ENCODE data around the gene SCYL2.

SCYL2 gene

DNA sequence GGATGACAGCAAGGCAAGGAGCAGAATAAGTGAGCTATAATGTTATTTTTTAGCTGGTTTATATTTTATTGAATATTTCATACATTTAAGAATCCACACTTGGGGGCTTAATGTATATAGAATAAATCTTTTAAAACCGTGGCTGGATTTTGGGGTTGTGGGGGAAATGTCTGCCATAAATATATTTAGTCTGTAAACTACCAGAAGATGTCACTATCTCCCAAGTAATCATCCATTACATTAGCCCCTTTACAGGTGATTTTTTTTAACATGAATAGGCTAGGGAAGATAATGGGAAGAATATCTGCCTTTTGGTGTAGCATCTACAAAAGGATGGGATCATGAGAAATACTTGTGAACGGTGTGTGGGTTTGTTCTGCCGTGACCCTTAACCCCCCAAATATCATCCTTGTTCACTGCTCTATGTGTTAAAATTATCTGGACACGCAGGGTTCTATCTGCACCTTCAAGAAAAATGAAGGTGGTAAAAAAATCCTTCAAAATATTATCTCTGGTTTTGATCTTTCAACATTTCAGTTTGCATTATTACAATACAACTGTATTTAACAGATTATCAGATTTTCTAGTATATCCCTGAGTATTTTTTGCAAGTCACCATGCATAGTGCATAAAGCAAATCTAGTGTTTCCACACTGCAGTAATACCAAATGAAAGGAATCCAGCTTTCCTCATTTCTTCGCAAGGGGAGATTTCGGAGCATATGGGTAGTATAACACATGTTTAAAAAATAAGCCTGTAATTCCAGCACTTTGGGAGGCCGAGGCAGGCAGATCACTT is 81.9 kb downstream of the SCYL2 start:
- Histone ChIP-seq H3K9me3 (ENCODE audit: control insufficient read depth, low read length) (no peaks in the 10 kb centered on the region), H3K36me3 (ENCODE audit: control insufficient read depth, insufficient read depth, low read length) (no peaks in the 10 kb centered on the region), H3K27ac (ENCODE audit: low read depth, low read length, severe bottlenecking) (no peak overlapping the region), H3K4me3 (ENCODE audit: extremely low read depth, insufficient read depth, low read length, poor library complexity, severe bottlenecking) (no peak overlapping the region), H3K4me1 (ENCODE audit: control insufficient read depth, insufficient read depth, low read length, poor library complexity, severe bottlenecking) (no peaks in the 10 kb centered on the region)
- WGBS, 2 experiments (ENCODE audit: insufficient coverage in 2 of 2): no CpG with 5 or more reads among the region's 7 CpGs

DNA sequence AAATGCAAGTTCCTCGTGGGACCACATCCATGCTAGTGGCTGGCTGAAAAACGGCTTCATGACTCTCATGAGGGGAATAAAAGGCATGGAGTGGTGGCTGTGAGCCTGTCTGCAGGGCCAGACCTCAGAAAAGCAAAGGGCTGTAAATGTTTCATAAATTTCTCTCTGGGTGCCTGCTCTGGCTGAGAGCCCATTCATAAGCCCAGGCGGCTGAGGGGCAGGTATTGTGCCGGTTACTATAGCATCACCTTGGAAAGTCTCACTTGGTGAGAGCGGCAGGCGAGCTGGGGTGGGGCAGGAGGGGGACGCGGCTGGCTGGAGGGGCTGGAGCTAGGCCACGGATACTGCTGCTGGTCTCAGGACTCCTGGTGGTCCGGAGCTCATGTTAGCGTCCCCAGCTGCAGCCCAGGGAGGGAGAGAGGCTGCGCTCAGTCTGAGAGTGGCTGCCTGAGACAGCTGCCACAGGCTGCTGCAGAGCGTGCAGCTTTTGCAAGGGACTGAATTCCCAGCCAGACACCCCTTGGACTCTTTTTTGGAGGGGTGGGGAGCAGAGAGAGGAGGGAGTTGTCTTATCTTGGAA is 89.8 kb downstream of the SCYL2 start, which contains the start of gene SLC17A8:
TSS of gene SLC17A8 (plus strand) at position 431 of the 580 bp plus-strand sequence. CDS start 318 bp downstream, outside the sequence.
- Histone ChIP-seq H3K27ac (ENCODE audit: low read depth, low read length, severe bottlenecking) (no peak within 1 kb of the TSS), H3K36me3 (ENCODE audit: control insufficient read depth, insufficient read depth, low read length) (no peaks in the 10 kb centered on the region), H3K9me3 (ENCODE audit: control insufficient read depth, low read length) (no peaks in the 10 kb centered on the region), H3K4me1 (ENCODE audit: control insufficient read depth, insufficient read depth, low read length, poor library complexity, severe bottlenecking) (no peaks in the 10 kb centered on the region), H3K4me3 (ENCODE audit: extremely low read depth, insufficient read depth, low read length, poor library complexity, severe bottlenecking) (no peak within 1 kb of the TSS)
- 40 to 46% methylated on average over 5 to 12 of the region's 13 CpGs for WGBS, 2 experiments (ENCODE audit: insufficient coverage in 2 of 2)

DNA sequence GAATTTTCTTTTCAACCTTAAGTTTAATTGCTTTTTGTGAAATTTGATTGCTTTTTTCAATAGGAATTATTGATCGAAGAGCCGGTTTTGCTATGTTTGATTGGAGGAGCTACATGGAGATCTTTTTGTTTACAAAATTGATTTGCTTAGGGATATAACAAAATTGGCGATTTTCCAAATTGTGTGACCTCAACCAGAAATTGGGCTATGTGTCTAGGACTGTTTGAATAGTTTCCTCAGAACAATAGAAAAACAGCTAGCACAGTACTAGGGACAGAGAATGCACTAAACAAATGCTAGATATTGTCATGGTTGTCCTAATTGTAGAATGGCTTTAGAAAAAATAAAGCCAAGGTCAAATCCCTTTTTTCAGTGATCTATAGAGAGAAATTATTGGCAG is 92.3 kb downstream of the SCYL2 start:
- no peak overlapping the region for H3K4me3 ChIP-seq (ENCODE audit: extremely low read depth, insufficient read depth, low read length, poor library complexity, severe bottlenecking)
- 96 to 97% methylated on average over 3 of the region's 3 CpGs for WGBS, 2 experiments (ENCODE audit: insufficient coverage in 2 of 2)
- no peaks in the 10 kb centered on the region for H3K9me3 ChIP-seq (ENCODE audit: control insufficient read depth, low read length)
- no peak overlapping the region for H3K27ac ChIP-seq (ENCODE audit: low read depth, low read length, severe bottlenecking)
- H3K36me3 ChIP-seq (ENCODE audit: control insufficient read depth, insufficient read depth, low read length): no peaks in the 10 kb centered on the region
- H3K4me1 ChIP-seq (ENCODE audit: control insufficient read depth, insufficient read depth, low read length, poor library complexity, severe bottlenecking): no peaks in the 10 kb centered on the region

DNA sequence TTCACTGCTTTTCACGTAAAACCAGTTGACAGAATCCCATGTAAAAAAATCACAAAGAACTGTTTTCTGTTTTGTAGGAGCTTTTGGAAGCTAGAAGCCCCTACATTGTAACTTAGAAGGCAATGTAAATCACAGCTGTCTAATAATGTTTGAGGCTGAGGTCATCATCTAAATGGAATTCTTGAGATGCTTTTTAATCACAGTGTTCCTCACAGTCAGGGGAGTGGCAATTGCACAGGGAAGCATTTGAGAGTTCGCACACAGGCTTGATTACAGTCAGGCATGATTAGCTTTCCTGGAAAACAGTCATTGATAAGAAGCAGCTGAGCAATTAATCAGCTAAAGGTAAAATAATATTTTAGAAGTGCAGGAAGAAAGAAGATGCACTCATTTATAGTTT is 92.8 kb downstream of the SCYL2 start:
- H3K9me3 ChIP-seq (ENCODE audit: control insufficient read depth, low read length): no peaks in the 10 kb centered on the region
- no peak overlapping the region for H3K27ac ChIP-seq (ENCODE audit: low read depth, low read length, severe bottlenecking)
- H3K36me3 ChIP-seq (ENCODE audit: control insufficient read depth, insufficient read depth, low read length): no peaks in the 10 kb centered on the region
- 70 to 82% methylated on average over 1 of the region's 2 CpGs for WGBS, 2 experiments (ENCODE audit: insufficient coverage in 2 of 2)
- no peaks in the 10 kb centered on the region for H3K4me1 ChIP-seq (ENCODE audit: control insufficient read depth, insufficient read depth, low read length, poor library complexity, severe bottlenecking)
- no peak overlapping the region for H3K4me3 ChIP-seq (ENCODE audit: extremely low read depth, insufficient read depth, low read length, poor library complexity, severe bottlenecking)

DNA sequence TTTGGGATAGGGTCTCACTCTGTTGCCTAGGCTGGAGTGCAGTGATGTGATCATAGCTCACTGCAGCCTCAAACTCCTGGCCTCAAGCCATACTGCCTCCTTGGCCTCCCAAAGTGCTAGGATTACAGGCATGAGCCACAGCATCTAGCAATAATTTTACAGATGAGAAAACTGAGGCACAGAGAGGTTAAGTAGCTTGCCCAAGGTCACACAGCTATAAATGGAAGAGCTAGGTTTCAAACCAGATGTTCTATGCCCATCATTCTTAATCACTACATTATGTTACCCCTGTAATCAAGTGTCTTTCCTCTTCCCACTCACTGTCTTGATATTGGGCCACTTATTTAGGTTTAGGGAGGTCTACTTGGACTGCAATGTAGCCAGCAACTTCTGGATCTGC is 93.5 kb downstream of the SCYL2 start:
- Histone ChIP-seq H3K9me3 (ENCODE audit: control insufficient read depth, low read length) (no peaks in the 10 kb centered on the region), H3K4me1 (ENCODE audit: control insufficient read depth, insufficient read depth, low read length, poor library complexity, severe bottlenecking) (no peaks in the 10 kb centered on the region), H3K4me3 (ENCODE audit: extremely low read depth, insufficient read depth, low read length, poor library complexity, severe bottlenecking) (no peak overlapping the region), H3K36me3 (ENCODE audit: control insufficient read depth, insufficient read depth, low read length) (no peaks in the 10 kb centered on the region), H3K27ac (ENCODE audit: low read depth, low read length, severe bottlenecking) (no peak overlapping the region)

DNA sequence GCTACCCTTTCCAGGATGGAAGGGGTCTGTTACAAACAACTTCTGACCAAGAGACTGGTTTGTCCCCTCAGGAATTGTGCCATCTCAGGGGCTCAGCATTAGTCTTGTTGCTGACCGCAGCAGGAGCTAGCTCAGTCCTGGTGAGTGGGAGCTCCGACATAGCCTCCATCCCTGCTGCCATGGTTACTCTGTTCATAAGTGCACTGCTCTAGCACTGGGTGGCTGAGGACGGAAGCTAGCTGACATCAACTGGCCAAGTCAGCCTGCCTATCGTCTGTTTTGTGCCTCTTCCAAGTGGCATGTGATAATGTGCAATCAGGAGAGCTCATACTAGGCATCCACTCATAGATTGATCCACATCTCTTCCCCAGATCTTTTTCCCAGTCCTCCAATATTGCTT is 97.3 kb downstream of the SCYL2 start:
- no peak overlapping the region for H3K27ac ChIP-seq (ENCODE audit: low read depth, low read length, severe bottlenecking)
- no peak overlapping the region for H3K4me3 ChIP-seq (ENCODE audit: extremely low read depth, insufficient read depth, low read length, poor library complexity, severe bottlenecking)
- no peaks in the 10 kb centered on the region for H3K9me3 ChIP-seq (ENCODE audit: control insufficient read depth, low read length)
- H3K36me3 ChIP-seq (ENCODE audit: control insufficient read depth, insufficient read depth, low read length): no peaks in the 10 kb centered on the region
- 84 to 93% methylated on average over 4 of the region's 4 CpGs for WGBS, 2 experiments (ENCODE audit: insufficient coverage in 2 of 2)
- H3K4me1 ChIP-seq (ENCODE audit: control insufficient read depth, insufficient read depth, low read length, poor library complexity, severe bottlenecking): no peaks in the 10 kb centered on the region

DNA sequence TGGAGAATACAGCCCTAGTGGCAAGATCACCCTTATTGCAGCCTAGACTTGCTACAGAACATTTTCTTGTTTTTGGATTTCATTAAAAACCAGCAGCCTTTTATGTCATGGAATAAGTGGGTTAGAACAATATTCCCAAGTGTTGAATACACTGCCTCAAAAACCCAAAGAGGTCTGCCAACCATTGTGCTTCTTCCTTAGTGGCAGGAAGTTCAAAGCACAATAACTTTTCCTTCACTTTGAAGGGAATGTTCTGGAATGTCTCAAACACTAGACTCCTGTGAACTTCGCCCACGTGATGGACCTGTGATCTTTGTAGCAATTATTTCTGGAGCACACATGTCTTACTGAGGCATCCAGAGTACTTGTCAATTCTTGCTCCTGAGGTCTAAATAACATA is 98.4 kb downstream of the SCYL2 start:
- 80% methylated on average over 2 of the region's 2 CpGs; no CpG with 5 or more reads in 1 of the 2 experiments for WGBS, 2 experiments (ENCODE audit: insufficient coverage in 2 of 2)
- no peaks in the 10 kb centered on the region for H3K4me1 ChIP-seq (ENCODE audit: control insufficient read depth, insufficient read depth, low read length, poor library complexity, severe bottlenecking)
- no peak overlapping the region for H3K27ac ChIP-seq (ENCODE audit: low read depth, low read length, severe bottlenecking)
- no peaks in the 10 kb centered on the region for H3K36me3 ChIP-seq (ENCODE audit: control insufficient read depth, insufficient read depth, low read length)
- no peaks in the 10 kb centered on the region for H3K9me3 ChIP-seq (ENCODE audit: control insufficient read depth, low read length)
- H3K4me3 ChIP-seq (ENCODE audit: extremely low read depth, insufficient read depth, low read length, poor library complexity, severe bottlenecking): no peak overlapping the region

DNA sequence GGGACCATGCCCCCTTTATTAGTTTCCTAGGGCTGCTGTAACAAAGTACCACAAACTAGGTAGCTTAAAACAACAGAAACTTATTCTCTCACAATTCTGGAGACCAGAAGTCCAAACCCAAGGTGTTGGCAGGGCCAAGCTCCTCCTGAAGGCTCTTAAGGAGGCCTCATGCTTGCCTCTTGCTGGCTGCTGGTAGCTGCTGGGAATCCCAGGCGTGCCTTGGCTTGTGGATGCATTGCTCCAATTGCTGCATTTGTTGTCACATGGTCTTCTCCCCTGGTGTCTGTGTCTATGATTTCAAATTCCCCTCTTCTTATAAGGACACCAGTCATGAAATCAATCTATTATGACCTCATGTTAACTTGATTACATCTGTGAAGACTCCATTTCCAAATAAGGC is 101.1 kb downstream of the SCYL2 start:
- Histone ChIP-seq H3K9me3 (ENCODE audit: control insufficient read depth, low read length) (no peaks in the 10 kb centered on the region), H3K36me3 (ENCODE audit: control insufficient read depth, insufficient read depth, low read length) (no peaks in the 10 kb centered on the region), H3K4me3 (ENCODE audit: extremely low read depth, insufficient read depth, low read length, poor library complexity, severe bottlenecking) (no peak overlapping the region), H3K27ac (ENCODE audit: low read depth, low read length, severe bottlenecking) (no peak overlapping the region), H3K4me1 (ENCODE audit: control insufficient read depth, insufficient read depth, low read length, poor library complexity, severe bottlenecking) (no peaks in the 10 kb centered on the region)
- 75 to 77% methylated on average over 1 of the region's 1 CpG for WGBS, 2 experiments (ENCODE audit: insufficient coverage in 2 of 2)

DNA sequence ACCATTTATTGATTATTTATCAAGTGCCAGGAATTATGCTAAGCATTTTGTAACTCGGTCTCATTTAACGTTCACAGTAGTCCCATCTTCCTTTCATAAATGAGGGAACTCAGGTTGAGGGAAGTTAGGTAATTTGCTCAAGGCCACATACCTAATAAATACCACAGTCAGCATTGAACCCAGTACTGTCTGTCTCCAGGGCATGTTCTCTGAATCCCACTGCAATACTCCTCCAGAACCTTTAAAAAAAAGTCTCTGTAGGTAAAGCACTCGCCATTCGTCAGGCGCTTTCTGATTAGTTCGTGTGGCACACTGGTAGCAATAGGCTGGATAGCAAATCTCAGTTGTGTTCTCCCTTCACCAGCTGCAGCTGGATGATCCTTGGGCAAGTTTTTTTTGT is 104.2 kb downstream of the SCYL2 start:
- H3K9me3 ChIP-seq (ENCODE audit: control insufficient read depth, low read length): no peaks in the 10 kb centered on the region
- no peaks in the 10 kb centered on the region for H3K4me1 ChIP-seq (ENCODE audit: control insufficient read depth, insufficient read depth, low read length, poor library complexity, severe bottlenecking)
- H3K4me3 ChIP-seq (ENCODE audit: extremely low read depth, insufficient read depth, low read length, poor library complexity, severe bottlenecking): no peak overlapping the region
- H3K36me3 ChIP-seq (ENCODE audit: control insufficient read depth, insufficient read depth, low read length): no peaks in the 10 kb centered on the region
- WGBS, 2 experiments (ENCODE audit: insufficient coverage in 2 of 2): 80 to 87% methylated on average over 3 to 4 of the region's 6 CpGs
- no peak overlapping the region for H3K27ac ChIP-seq (ENCODE audit: low read depth, low read length, severe bottlenecking)

DNA sequence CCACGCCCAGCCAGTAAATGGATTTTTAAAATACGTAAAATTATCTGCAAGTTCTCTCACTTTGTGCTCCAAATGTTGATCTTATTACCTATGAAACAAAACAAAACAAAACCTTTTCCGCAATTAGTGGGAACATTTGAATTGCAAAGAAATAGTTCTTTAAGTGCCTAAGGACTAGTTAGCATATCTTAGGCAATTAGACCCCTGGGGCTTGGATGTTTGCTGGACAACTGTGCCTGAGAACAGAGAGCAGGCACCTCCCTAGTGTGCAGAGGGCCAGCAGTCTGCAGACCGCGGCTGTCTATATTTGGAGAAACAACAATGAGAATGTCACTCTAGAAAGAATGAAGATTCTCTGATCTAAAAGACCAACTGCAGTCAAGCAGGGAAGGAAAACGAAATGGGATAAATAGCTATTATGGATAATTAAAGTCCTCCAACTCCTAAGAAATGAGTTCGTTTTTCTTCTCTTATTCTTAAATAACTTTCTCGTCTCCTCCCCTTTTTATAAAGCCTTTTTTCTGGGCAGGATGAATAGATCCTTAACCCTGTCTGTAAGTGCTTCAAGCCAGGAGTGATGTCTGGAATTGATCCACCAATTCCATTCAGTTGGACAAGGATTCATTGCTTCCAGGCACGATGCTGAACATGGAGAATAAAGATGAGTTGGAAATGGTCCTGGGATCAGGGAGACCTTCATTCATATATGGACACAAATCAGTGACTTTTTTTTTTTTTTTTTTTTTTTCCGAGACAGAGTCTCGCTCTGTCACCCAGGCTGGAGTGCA is 106.1 kb downstream of the SCYL2 start:
- Histone ChIP-seq H3K4me3 (ENCODE audit: extremely low read depth, insufficient read depth, low read length, poor library complexity, severe bottlenecking) (no peak overlapping the region), H3K27ac (ENCODE audit: low read depth, low read length, severe bottlenecking) (no peak overlapping the region)

More for the DNA sequence above, 106.1 kb downstream of the SCYL2 start:
- Histone ChIP-seq H3K36me3 (ENCODE audit: control insufficient read depth, insufficient read depth, low read length) (no peaks in the 10 kb centered on the region), H3K4me1 (ENCODE audit: control insufficient read depth, insufficient read depth, low read length, poor library complexity, severe bottlenecking) (no peaks in the 10 kb centered on the region), H3K9me3 (ENCODE audit: control insufficient read depth, low read length) (no peaks in the 10 kb centered on the region)
- WGBS, 2 experiments (ENCODE audit: insufficient coverage in 2 of 2): 39% methylated on average over 3 of the region's 11 CpGs; no CpG with 5 or more reads in 1 of the 2 experiments
